Astrocyte (in vitro differentiated cells and primary cell): ENCODE data around the gene HIPK1. TPM values are rescaled to one million over a fixed set of nuclear protein-coding genes. Genes with fewer than 3 reads are reported as not detected.
A peak's percentile ranks its signal among the peaks of the same experiment; 100 is the strongest.

Experiments
- DNase-seq: peaks from one replicate; pipeline ENCODE4 v3.0.0-alpha.2; 2010; ENCODE audit warnings: low read depth
- FAIRE-seq: peaks from 2 replicates; lab custom pipeline; 2011; peaks lifted over from hg19 to GRCh38; lab: Jason Lieb, UNC
- H2AFZ ChIP-seq: 2 replicates; pipeline ENCODE4 v1.6.0; 2012; ENCODE audit warnings: low read depth, low read length, inconsistent platforms
- H3K27ac ChIP-seq: 2 replicates; pipeline ENCODE4 v1.5.1; 2011; ENCODE audit warnings: low read depth, low read length, inconsistent platforms
- H3K27me3 ChIP-seq: 2 replicates; pipeline ENCODE4 v1.6.0; 2011; ENCODE audit warnings: low read length, inconsistent platforms; ENCODE audit not compliant: insufficient read depth
- H3K36me3 ChIP-seq: 2 replicates; pipeline ENCODE4 v1.5.1; 2011; ENCODE audit warnings: low read length, inconsistent platforms; ENCODE audit not compliant: insufficient read depth
- H3K4me1 ChIP-seq: 2 replicates; pipeline ENCODE4 v1.5.1; 2011; ENCODE audit warnings: low read length, inconsistent platforms; ENCODE audit not compliant: insufficient read depth
- H3K4me2 ChIP-seq: 2 replicates; pipeline ENCODE4 v1.6.0; 2012; ENCODE audit warnings: low read length, inconsistent platforms
- H3K4me3 ChIP-seq: 2 replicates; pipeline ENCODE4 v1.5.1; 2011; ENCODE audit warnings: low read depth, mild to moderate bottlenecking, low read length, inconsistent platforms; ENCODE audit not compliant: insufficient read depth
- H3K79me2 ChIP-seq: 2 replicates; pipeline ENCODE4 v1.6.0; 2012; ENCODE audit warnings: mild to moderate bottlenecking, low read length, inconsistent platforms; ENCODE audit not compliant: insufficient read depth
- H3K9ac ChIP-seq: 2 replicates; pipeline ENCODE4 v1.6.0; 2012; ENCODE audit warnings: mild to moderate bottlenecking, low read length, inconsistent platforms
- H3K9me3 ChIP-seq: 2 replicates; pipeline ENCODE4 v1.5.1; 2012; ENCODE audit warnings: low read depth, mild to moderate bottlenecking, low read length, inconsistent platforms; ENCODE audit not compliant: insufficient read depth
- H4K20me1 ChIP-seq: 2 replicates; pipeline ENCODE4 v1.6.0; 2012; ENCODE audit warnings: low read length, inconsistent platforms; ENCODE audit not compliant: insufficient read depth
- H3K27ac Mint-ChIP-seq: one replicate; pipeline ENCODE4 v1.8.0; 2021; ENCODE audit warnings: mild to moderate bottlenecking, mixed read lengths; ENCODE audit not compliant: unreplicated experiment
- H3K27me3 Mint-ChIP-seq: one replicate; pipeline ENCODE4 v1.8.0; 2021; ENCODE audit warnings: low read depth, mixed read lengths; ENCODE audit not compliant: unreplicated experiment
- H3K36me3 Mint-ChIP-seq: one replicate; pipeline ENCODE4 v1.8.0; 2021; ENCODE audit warnings: low read depth, mixed read lengths; ENCODE audit not compliant: unreplicated experiment
- H3K4me1 Mint-ChIP-seq: one replicate; pipeline ENCODE4 v1.8.0; 2021; ENCODE audit warnings: low read depth, mixed read lengths; ENCODE audit not compliant: unreplicated experiment
- H3K4me3 Mint-ChIP-seq: one replicate; pipeline ENCODE4 v1.8.0; 2021; ENCODE audit warnings: mild to moderate bottlenecking, moderate library complexity, mixed read lengths; ENCODE audit not compliant: unreplicated experiment
- H3K9me3 Mint-ChIP-seq: one replicate; pipeline ENCODE4 v1.8.0; 2021; ENCODE audit warnings: mild to moderate bottlenecking, mixed read lengths; ENCODE audit not compliant: unreplicated experiment
- EZH2 ChIP-seq: IDR thresholded peaks from 2 replicates; pipeline ENCODE4 v1.6.1; 2012; ENCODE audit warnings: mild to moderate bottlenecking, low read length, inconsistent platforms; ENCODE audit not compliant: insufficient read depth
- total RNA-seq: library from RNA; stranded (reverse); gene quantifications from 2 replicates; pipeline ENCODE4 v1.2.1, GENCODE V29; 2021
- TF ChIP-seq, protein P1 (sequence below): IDR thresholded peaks from 2 replicates; pipeline ENCODE4 v1.5.1; 2011; ENCODE audit warnings: low read depth, mild to moderate bottlenecking, inconsistent platforms, low read length, moderate library complexity; ENCODE audit not compliant: insufficient read depth

Gene HIPK1
- total RNA-seq, 1 donor from 2014 or later, result 55.4 TPM

DNA sequence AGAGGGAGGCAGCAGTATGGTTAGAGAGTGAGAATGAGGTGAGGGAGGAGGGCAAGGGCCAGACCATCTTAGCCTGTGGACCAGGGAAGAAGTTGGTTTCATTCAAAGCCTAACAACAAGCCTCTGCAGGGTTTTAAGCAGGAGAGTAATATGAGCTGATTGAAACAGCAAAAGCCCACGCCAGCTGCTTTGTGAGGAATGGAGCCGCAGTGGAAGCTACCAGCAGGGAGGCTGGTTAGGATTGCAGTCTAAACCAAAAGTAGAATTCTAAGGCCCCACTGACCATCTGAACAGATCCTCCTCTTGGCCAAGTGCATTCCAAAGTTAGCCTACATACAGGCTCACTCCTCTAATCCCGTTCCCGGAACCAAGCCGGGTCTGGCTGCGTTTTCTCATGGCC, 94.9 kb downstream of the HIPK1 start:
- Histone ChIP-seq H3K9ac (no peak overlapping the region), H2AFZ (no peak overlapping the region), H3K27me3 (no peaks in the 10 kb centered on the region), H3K79me2 (no peaks in the 10 kb centered on the region), H3K4me1 (peaks cover 10% of the 10 kb centered on the region), H3K9me3 (no peaks in the 10 kb centered on the region), H3K27ac (no peak overlapping the region), H3K36me3 (no peaks in the 10 kb centered on the region), H3K4me2 (no peak overlapping the region), H4K20me1 (no peaks in the 10 kb centered on the region), H3K4me3 (no peak overlapping the region)
- no peaks in the 10 kb centered on the region for H3K27me3 Mint-ChIP-seq
- no peaks in the 10 kb centered on the region for H3K9me3 Mint-ChIP-seq
- no peak overlapping the region for H3K27ac Mint-ChIP-seq
- peaks cover 4% of the 10 kb centered on the region for H3K4me1 Mint-ChIP-seq
- TF ChIP-seq, protein P1, sequence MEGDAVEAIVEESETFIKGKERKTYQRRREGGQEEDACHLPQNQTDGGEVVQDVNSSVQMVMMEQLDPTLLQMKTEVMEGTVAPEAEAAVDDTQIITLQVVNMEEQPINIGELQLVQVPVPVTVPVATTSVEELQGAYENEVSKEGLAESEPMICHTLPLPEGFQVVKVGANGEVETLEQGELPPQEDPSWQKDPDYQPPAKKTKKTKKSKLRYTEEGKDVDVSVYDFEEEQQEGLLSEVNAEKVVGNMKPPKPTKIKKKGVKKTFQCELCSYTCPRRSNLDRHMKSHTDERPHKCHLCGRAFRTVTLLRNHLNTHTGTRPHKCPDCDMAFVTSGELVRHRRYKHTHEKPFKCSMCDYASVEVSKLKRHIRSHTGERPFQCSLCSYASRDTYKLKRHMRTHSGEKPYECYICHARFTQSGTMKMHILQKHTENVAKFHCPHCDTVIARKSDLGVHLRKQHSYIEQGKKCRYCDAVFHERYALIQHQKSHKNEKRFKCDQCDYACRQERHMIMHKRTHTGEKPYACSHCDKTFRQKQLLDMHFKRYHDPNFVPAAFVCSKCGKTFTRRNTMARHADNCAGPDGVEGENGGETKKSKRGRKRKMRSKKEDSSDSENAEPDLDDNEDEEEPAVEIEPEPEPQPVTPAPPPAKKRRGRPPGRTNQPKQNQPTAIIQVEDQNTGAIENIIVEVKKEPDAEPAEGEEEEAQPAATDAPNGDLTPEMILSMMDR, result no peak
- no peak for TF ChIP-seq EZH2
- H3K4me3 Mint-ChIP-seq, result no peak overlapping the region
- DNase-seq, result no peak
- no peak for FAIRE-seq
- no peaks in the 10 kb centered on the region for H3K36me3 Mint-ChIP-seq

DNA sequence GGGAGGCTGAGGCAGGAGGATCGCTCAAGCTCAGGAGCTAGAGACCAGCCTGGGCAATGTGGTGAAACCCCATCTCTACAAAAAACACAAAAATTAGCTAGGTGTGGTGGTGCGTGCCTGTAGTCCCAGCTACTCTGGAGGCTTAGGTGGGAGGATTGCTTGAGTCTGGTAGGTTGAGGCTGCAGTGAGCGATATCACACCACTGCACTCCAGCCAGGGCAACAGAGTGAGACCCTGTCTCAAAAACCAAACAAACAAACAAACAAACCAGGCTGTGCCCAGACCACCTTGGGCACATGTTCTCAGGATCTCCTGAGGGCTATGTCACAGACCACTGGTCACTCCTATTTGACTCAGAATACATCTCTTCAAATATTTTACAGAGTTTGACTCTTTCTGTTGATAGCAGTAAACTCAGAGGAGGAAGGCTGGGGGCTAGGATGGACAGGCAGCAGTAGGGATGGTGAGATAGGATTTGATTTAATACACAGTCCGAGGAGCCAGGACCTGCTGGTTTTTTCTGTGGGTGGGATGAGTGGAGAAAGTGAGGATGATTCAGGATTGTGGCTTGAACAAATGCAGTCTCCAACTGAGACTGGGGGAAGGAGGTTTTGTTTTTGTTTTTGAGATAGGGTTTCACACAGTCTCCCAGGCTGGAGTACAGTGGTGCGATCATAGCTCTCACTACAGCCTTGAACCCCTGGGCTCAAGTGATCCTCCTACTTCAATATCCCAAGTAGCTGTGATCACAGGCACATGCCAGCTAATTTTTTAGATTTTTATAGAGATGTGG, 96.7 kb downstream of the HIPK1 start:
- Mint-ChIP-seq H3K4me1 (peaks cover 4% of the 10 kb centered on the region), H3K4me3 (no peak overlapping the region), H3K9me3 (no peaks in the 10 kb centered on the region), H3K27ac (no peak overlapping the region), H3K36me3 (no peaks in the 10 kb centered on the region), H3K27me3 (no peaks in the 10 kb centered on the region)
- no peaks in the 10 kb centered on the region for H3K27me3 ChIP-seq
- peaks cover 10% of the 10 kb centered on the region for H3K4me1 ChIP-seq
- H3K9ac ChIP-seq, result no peak overlapping the region
- TF ChIP-seq, protein P1, result no peak
- no peak for TF ChIP-seq EZH2
- no peaks in the 10 kb centered on the region for H4K20me1 ChIP-seq
- FAIRE-seq, result no peak
- H3K27ac ChIP-seq, result no peak overlapping the region
- no peak overlapping the region for H3K4me3 ChIP-seq
- no peaks in the 10 kb centered on the region for H3K9me3 ChIP-seq
- peak; percentile 48 for DNase-seq
- no peaks in the 10 kb centered on the region for H3K36me3 ChIP-seq
- H3K79me2 ChIP-seq, result no peaks in the 10 kb centered on the region
- peak overlapping the region; percentile 43 for H3K4me2 ChIP-seq
- no peak overlapping the region for H2AFZ ChIP-seq

DNA sequence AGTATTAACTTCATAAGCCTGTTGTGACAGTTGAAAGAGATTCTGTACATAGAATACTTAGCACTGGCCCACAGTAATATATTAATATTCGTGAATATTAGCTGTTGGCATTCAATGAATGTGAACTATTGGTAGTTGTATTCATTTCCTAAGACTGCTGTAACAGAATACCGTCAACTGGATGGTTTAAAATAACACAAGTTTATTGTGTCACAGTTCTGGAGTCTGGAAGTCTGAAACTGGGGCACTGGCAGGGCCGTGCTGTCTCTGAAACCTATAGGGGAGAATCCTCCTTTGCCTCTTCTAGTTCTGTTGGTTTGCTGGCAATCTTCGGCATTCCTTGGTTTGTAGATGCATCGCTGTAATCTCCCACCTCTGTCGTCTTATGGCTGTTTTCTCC, 97.7 kb downstream of the HIPK1 start:
- H3K4me3 Mint-ChIP-seq, result no peak overlapping the region
- FAIRE-seq (no peak), DNase-seq (no peak)
- H4K20me1 ChIP-seq, result no peaks in the 10 kb centered on the region
- no peak overlapping the region for H3K4me3 ChIP-seq
- H3K9ac ChIP-seq, result no peak overlapping the region
- H3K4me1 ChIP-seq, result peaks cover 10% of the 10 kb centered on the region
- H3K27ac Mint-ChIP-seq, result no peak overlapping the region
- H3K79me2 ChIP-seq, result no peaks in the 10 kb centered on the region
- no peaks in the 10 kb centered on the region for H3K9me3 Mint-ChIP-seq
- H3K36me3 ChIP-seq, result no peaks in the 10 kb centered on the region
- no peak overlapping the region for H3K27ac ChIP-seq
- H3K27me3 Mint-ChIP-seq, result no peaks in the 10 kb centered on the region
- no peaks in the 10 kb centered on the region for H3K27me3 ChIP-seq
- peaks cover 3% of the 10 kb centered on the region for H3K4me1 Mint-ChIP-seq
- no peaks in the 10 kb centered on the region for H3K36me3 Mint-ChIP-seq
- H3K9me3 ChIP-seq, result no peaks in the 10 kb centered on the region
- H3K4me2 ChIP-seq, result peak overlapping the region; percentile 43
- H2AFZ ChIP-seq, result no peak overlapping the region
- TF ChIP-seq, protein P1, result no peak
- no peak for TF ChIP-seq EZH2
